AG09309 (cell line): ENCODE data around the gene PRKCZ.

Source experiments
- DNase-seq: peaks from one replicate; pipeline ENCODE4 v3.0.0-alpha.2; 2010; ENCODE audit warnings: low read depth
- H3K4me3 ChIP-seq: 2 replicates; pipeline ENCODE4 v1.5.1; 2011; ENCODE audit warnings: mild to moderate bottlenecking, low read depth, low read length, moderate library complexity; ENCODE audit not compliant: control insufficient read depth
- CTCF ChIP-seq: IDR thresholded peaks from 2 replicates; pipeline ENCODE4 v1.5.1; 2011; ENCODE audit warnings: mild to moderate bottlenecking, low read depth, low read length, inconsistent platforms; ENCODE audit not compliant: insufficient read depth, control insufficient read depth; ENCODE audit errors: missing control alignments

Gene PRKCZ

GRCh38 chr1:2070800-2071530 is 20.8 kb downstream of the PRKCZ start:
- no peak overlapping the region for H3K4me3 ChIP-seq
- TF ChIP-seq CTCF = no peak
- DNase-seq = no peak

- DNase-seq = no peak
Measured at GRCh38 chr1:2072109-2072806, 22.0 kb downstream of the PRKCZ start.

GRCh38 chr1:2072891-2073290 is 22.7 kb downstream of the PRKCZ start:
- no peak for DNase-seq
- no peak for TF ChIP-seq CTCF
- no peak overlapping the region for H3K4me3 ChIP-seq

More at GRCh38 chr1:2072109-2072806, 22.0 kb downstream of the PRKCZ start:
- H3K4me3 ChIP-seq = no peak overlapping the region
- no peak for TF ChIP-seq CTCF

GRCh38 chr1:2073382-2074230 is 23.4 kb downstream of the PRKCZ start:
- TF ChIP-seq CTCF = no peak
- DNase-seq = peak; percentile 3
- peak overlapping the region; percentile 50 for H3K4me3 ChIP-seq

DNA sequence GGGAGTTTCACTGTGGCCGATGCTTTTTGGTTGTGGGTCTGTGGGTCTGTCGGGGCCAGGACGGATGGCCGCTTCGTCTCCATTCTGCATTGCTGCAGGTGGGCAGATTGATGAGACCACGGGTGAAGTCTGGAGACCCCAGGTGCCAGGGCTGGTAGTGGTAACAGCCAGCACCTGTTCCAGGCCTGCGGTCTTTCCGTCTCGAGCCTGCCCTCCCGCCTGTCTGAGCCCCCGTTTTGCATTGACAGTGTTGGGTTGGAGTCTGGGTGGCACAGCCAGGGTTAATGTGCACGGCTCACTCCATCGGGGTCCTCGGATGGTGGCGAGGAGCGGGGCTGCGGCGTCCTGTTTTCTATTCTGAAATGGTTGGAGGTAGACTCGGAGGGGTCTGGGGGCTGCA is 24.2 kb downstream of the PRKCZ start:
- DNase-seq = no peak
- no peak for TF ChIP-seq CTCF
- peak overlapping the region; percentile 50 for H3K4me3 ChIP-seq

DNA sequence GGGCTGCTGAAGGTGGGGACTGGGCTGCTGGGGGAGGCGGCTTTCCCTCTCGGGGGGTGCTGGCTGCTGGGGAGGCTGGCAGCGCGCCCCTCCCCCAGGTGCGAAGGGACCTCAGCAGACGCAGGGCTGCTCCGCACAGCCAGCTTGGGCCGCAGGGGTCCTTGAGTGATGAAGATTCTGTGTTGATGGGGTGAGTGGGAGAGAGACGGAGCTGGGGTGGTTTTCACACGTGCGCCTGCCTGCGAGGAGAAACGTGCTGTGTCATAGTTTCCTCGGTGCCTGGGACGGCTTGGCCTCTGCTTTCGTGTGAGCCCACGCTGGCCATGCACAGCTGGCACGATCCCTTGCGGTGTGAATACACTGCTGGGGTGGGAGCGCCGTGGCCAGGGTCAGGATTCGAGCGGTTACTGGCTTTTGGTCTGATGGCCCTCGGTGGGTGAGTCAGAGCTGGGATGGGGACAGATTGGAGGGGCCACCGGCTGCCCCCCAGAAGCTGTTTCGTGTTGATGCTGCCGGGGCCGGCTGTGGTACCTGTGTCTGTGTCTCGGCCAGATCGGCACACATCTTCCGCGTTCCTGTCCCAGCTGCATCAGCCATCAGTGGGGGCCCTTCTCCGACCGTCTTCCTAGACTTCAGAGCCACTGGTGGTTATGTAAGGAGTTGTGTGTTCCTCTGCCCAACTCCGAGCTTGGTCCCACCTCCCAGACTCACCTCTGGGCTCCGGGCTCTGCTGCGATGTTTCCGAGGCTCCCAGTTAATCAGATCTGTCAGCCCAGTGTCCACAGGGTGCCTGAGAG is 24.9 kb downstream of the PRKCZ start:
- TF ChIP-seq CTCF = no peak
- H3K4me3 ChIP-seq = no peak overlapping the region
- no peak for DNase-seq
